Fibroblast of skin of right quadriceps (primary cell): Measurements from ENCODE around the gene TMEM164.
A peak's percentile ranks its signal among the peaks of the same experiment; 100 is the strongest.

Source experiments
- DNase-seq: peaks from one replicate; pipeline ENCODE4 v3.0.0-alpha.2; 2013

TMEM164 gene

GRCh38 chrX:110042496-110042895 lies 39.6 kb downstream of the TMEM164 start:
- DNase-seq: peak; percentile 28

GRCh38 chrX:110043506-110043905 lies 40.6 kb downstream of the TMEM164 start:
- DNase-seq: no peak

DNA sequence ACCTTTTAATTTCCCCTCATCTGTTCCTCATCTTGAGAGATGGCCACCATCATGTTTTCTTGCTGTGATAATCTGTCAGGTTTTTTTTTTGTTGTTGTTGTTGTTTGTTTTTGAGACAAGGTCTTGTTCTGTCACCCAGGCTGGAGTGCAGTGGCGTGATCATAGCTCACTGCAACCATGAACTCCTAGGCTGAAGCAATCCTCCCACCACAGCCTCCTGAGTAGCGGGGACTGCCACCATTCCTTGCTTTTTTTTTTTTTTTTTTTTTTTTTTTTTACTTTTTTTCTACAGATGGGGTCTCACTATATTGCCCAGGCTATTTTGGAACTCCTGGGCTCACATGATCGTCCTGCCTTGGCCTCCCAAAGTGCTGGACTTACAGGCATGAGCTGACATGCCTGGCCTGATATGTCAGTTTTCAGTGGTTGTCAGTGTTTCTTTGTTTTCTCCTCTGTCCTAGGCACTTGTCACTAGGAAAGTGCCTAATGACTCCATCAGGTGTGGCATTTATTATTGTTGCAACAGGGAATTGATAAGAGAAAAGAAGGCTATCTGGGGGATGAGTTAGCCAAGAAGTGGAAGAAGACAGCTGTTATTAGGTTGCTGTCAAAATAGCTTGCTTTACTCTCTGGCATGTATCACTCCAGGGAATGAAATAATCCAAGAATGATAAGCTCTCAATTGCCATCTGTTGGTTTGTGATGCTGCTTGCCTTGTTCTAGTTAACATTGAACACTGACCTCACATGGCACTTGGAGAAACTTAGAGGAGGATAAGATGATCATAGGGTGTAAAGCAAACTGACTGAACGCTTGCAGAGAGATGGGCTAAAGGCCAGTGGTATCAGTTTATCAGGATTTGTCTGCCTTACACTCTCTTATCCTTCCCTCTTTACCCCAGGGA lies 41.7 kb downstream of the TMEM164 start:
- no peak for DNase-seq

GRCh38 chrX:110045421-110045820 lies 42.5 kb downstream of the TMEM164 start:
- DNase-seq: no peak

- no peak for DNase-seq
These were observed 43.1 kb downstream of the TMEM164 start for GRCh38 chrX:110046001-110046400.

- DNase-seq: no peak
These were observed 44.1 kb downstream of the TMEM164 start for GRCh38 chrX:110046971-110047370.

- no peak for DNase-seq
These were observed 46.2 kb downstream of the TMEM164 start for GRCh38 chrX:110049096-110049495.

DNA sequence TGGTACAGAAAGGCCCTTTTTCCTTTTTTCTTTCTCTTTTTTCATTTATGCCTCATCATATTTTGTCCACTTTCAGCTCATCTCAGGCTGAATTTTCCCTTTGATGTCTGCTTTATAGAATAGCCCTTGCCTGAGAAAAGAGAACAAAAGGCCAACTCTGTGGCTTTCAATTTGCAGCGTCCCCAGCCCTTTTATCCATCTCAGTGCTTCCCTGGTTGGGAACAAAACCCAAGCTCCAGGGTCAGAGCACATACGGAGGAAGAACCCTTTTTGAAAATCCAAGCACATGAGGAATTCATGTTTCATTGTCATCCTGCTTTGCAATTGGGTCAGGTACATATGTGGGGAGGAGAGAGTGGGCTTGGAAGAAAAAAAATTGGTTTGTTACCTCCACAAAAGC lies 47.5 kb downstream of the TMEM164 start:
- DNase-seq: no peak

GRCh38 chrX:110050901-110051300 lies 48.0 kb downstream of the TMEM164 start:
- no peak for DNase-seq

GRCh38 chrX:110051559-110051958 lies 48.6 kb downstream of the TMEM164 start:
- DNase-seq: no peak

- no peak for DNase-seq
These were observed 49.4 kb downstream of the TMEM164 start for GRCh38 chrX:110052303-110052702.

DNA sequence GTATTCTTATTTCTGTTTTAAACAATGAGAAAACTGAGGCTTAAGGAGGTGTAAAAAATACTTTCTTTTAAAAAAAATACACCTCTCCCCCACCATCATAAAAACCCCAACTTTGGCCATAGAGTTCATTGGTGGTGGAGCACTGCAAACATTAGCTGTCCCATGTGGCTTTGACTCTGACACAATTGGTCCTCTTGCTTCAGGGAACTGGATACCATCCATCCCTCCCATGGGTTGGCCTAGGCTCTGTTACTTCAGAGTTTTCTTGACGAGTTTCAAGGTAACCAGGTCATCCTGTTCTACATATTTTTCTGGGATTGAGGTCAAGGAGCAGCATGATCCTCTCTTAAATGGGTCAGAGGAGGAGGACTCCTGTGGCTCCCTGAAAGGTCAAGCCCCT lies 50.5 kb downstream of the TMEM164 start:
- no peak for DNase-seq

DNA sequence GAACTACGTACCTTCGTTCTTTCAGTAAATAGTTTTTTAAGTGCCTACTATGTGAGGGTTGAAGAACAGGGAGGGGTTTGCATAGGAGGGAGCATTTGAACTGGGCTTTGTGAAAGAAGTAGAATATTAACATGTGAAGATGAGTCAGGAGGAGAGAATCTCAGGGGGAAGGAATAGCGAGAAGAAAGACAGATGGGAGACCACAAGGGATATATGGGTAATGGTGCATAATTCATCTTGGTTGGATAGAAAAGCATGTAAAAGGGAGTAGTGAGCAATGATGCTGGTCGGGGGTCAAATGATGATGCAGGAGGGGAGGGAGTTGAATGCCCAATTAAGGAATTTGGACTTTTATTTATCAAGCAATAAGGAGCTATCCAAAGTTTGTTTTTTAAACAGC lies 52.7 kb downstream of the TMEM164 start:
- DNase-seq: peak; percentile 15

- DNase-seq: no peak
These were observed 53.5 kb downstream of the TMEM164 start for GRCh38 chrX:110056419-110056818.

GRCh38 chrX:110059410-110059809 lies 56.5 kb downstream of the TMEM164 start:
- no peak for DNase-seq

DNA sequence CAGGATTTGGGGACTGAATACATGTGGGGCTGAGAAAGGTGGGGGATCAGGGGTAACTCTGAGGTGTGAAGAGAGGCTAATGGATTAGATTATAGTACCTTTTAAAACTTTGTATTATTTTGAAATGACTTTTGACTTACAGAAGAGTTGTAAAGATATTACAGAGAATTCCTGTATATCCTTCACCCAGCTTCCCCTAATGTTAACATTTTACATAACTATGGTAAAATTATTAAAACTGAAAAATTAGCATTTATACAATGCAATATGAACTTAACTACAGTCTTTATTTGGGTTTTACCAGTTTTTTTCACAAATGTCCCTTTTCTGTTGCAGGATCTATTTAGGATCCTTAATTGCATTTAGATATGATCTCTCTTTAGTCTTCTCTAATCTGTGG lies 57.4 kb downstream of the TMEM164 start:
- no peak for DNase-seq

- DNase-seq: no peak
These were observed 58.1 kb downstream of the TMEM164 start for GRCh38 chrX:110060846-110061537.

DNA sequence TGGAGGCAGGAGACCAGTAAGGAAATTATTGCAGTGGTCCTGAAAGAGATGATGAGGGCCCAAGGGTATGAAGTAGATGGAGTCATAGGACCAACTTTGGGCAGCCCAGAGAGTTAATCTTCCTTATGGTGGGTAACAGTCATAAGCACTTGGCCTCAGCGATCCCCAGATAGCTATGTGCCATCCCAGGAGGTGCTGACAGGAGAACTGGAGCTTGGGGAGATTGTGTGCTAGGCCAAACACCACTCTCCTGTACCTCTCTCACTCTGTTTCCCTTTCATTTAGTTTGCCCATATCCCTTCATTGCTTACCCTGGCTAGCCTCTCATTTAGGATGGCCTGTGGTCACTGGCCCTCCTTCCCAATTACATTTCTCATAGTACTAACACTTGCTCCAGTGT lies 60.0 kb downstream of the TMEM164 start:
- DNase-seq: no peak

- DNase-seq: no peak
These were observed 63.7 kb downstream of the TMEM164 start for GRCh38 chrX:110066488-110067225.

- DNase-seq: no peak
These were observed 68.1 kb downstream of the TMEM164 start for GRCh38 chrX:110070970-110071369.

GRCh38 chrX:110081320-110081719 lies 78.4 kb downstream of the TMEM164 start:
- no peak for DNase-seq

DNA sequence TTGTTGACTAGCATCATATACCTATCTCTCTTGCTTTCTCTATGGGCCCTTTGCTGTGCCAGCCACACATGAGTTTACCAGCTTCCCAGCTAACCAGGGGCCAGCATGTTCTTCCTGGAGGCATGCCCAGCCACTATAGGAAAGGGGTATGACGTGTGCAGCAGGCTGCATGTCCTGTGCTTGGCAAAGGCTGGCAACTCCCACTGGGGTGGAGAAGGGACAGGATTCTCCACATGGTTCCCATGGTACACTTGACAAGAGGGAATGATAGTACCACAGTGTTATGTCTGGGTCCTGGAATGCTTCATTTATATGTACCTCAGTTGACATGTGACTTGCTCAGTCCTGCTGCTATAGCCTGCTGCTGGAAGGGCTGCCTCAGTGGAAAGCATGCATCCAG lies 78.8 kb downstream of the TMEM164 start:
- no peak for DNase-seq

- DNase-seq: peak; percentile 62
These were observed 79.2 kb downstream of the TMEM164 start for GRCh38 chrX:110082161-110082560.
